GM10266 (cell line): ENCODE measurements around the gene OSGIN1.

Source experiments
- DNase-seq: peaks from one replicate; pipeline ENCODE4 v3.0.0; 2012; ENCODE audit errors: extremely low spot score
- TF ChIP-seq, protein P1 (sequence below): IDR thresholded peaks from 2 replicates; pipeline ENCODE4 v1.5.1; 2012; ENCODE audit warnings: mild to moderate bottlenecking, low read depth; ENCODE audit not compliant: control insufficient read depth, insufficient read depth; ENCODE audit errors: missing control alignments

OSGIN1 gene

DNA sequence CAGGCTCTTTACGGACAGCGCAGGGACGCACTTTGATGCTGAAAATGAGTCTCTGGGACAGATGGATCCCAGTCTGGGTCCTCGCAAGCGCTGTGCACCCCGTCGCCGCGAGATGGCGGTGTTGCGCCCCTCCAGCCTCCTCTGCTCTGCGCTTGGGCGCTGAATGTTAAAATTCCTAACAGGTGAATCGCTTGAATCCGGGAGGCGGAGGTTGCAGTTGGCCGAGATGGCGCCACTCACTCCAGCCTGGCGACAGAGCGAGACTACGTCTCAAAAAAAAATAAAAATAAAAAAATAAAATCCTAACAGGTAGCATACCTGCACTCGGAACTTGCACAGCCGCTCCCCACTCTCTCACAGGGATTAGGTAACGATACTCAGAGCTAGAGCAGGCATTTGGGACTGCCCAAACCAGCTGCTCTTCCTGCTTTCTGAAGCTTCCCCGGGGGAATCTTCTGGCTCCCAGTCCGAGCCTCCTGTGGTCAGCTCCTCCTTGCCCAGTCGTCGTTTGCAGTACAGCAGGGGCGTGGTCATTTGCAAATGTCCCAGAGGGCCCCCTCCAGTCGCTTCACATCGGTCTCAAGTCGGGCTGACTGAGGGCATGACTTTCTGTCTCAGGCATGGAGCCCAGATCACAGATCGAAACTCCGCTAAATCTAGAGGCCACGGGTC lies 26.2 kb upstream of the OSGIN1 start:
- DNase-seq, result peak; percentile 85

DNA sequence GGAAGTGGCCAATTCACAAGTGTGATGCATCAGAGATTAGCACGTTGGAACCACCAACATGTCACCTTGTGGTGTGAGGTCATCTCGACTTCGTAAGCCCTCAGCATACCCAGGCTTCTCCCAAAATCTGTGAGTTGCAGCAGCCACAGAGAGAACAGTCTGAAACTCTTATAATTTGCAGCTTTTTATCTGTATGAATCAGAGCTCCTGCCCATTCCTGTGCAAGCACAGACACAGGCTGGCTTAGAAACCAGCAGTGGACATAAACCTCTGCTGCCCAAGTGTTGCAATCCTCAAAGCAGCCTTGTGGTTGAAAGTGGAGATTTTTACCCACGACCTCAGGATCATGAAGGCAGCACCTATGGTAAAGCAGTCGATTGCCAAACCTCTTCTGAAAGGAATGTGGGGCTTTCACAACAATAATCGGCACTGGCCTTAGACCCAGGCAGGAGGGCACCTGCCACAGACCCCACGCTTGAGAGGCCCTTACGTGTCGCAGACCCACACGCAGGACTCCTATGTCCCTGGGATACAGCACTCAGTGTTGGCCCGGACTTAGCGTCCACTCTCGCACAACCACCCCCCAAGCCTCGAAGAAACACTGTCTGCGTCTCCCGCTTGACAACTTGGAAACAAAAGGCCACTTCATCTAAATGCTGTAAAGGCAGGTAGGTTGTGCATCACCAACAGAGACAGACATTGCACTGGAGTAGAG lies 24.5 kb upstream of the OSGIN1 start:
- DNase-seq, result no peak
- TF ChIP-seq, protein P1, sequence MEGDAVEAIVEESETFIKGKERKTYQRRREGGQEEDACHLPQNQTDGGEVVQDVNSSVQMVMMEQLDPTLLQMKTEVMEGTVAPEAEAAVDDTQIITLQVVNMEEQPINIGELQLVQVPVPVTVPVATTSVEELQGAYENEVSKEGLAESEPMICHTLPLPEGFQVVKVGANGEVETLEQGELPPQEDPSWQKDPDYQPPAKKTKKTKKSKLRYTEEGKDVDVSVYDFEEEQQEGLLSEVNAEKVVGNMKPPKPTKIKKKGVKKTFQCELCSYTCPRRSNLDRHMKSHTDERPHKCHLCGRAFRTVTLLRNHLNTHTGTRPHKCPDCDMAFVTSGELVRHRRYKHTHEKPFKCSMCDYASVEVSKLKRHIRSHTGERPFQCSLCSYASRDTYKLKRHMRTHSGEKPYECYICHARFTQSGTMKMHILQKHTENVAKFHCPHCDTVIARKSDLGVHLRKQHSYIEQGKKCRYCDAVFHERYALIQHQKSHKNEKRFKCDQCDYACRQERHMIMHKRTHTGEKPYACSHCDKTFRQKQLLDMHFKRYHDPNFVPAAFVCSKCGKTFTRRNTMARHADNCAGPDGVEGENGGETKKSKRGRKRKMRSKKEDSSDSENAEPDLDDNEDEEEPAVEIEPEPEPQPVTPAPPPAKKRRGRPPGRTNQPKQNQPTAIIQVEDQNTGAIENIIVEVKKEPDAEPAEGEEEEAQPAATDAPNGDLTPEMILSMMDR, result no peak

More for the DNA sequence above, 26.2 kb upstream of the OSGIN1 start:
- TF ChIP-seq, protein P1, result peak; percentile 91

DNA sequence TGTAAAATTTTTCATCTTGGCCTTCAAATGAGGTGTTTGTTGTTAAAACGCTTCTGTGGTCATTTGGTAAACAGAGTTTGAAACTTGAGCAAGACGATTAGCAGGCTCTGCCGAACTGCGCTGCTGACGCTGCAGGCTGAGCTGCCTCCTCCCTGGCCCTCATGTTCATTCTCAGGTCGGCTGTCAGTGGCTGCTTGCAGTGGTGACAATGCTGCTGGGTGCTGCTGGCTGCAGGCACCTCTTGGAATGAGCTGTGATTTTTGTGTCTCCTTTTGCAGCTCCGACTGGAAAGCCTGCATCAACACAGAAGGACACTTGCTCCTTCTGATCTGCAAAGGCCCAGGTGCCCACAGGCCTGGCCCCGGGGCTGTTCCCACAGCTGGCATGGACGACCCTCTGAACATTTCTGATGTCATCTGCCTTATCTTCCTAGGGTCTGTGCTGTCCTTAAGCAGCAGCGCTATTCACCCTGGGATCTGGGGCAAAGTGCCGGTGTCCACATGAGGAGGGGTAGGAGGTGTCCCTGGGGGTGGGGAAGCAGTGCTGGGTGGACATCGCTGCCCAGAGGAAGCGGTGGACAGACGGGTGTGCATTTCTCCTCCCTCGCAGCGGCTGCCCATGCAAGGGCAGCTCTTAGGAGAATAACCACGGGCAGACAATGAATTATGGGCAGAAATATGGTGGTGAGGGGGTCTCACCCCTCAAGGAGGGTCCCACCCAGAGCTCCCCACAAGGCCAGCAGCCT lies 23.1 kb upstream of the OSGIN1 start:
- TF ChIP-seq, protein P1, result no peak
- DNase-seq, result no peak

DNA sequence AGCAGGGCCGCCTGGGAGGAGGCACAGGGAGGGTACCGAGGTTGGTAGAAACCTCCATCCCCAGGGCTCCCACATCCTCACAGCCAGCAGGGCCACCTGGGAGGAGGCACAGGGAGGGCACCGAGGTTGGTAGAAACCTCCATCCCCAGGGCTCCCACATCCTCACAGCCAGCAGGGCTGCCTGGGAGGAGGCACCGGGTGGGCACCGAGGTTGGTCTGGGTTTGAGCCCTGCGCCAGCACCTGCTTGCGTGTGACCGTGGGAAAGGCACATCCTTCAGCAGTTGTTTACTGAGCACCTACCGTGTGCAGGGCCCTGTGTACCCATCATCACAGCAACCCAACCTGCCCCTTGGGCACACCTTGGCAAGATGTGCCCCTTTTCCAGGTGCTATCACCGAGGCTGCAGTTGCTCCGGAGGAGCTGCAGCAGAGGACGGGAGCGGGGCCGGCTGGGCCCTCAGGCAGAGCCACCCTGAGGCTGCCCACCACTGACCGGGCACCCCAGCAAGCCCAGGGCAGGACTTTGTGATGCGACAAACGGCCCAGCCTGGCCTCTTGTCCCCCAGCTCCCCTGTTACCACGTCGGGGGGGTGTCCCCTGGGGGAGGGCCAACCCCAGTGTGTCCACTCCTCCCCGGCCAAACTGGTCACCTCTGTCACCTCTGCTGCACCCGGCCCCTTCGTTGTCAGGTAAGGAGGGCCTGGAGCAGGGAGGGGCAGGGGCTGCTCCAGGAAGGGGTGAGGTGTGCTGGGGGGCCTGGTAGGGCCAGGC lies 22.1 kb upstream of the OSGIN1 start:
- no peak for DNase-seq
- TF ChIP-seq, protein P1, result no peak

DNA sequence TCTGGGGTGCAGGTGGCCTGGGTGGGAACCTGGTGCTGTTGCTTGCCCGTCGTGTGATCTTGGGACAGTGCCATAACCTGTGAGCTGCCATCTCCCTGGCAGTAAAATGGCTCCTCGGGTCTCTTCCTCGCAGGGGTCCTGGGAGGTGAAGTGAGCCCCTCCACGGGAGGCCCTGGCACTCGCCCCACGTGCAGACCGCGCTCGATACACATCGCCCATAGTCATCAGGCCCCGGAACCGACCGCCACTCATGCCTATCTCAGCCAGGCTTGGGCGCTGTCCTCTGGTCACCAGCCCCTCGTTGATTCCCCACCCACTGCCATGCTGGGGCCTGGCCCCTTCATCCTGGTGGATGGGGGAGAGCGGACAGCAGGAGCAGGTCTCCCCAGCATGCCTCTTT lies 21.5 kb upstream of the OSGIN1 start:
- TF ChIP-seq, protein P1, result no peak
- no peak for DNase-seq

DNA sequence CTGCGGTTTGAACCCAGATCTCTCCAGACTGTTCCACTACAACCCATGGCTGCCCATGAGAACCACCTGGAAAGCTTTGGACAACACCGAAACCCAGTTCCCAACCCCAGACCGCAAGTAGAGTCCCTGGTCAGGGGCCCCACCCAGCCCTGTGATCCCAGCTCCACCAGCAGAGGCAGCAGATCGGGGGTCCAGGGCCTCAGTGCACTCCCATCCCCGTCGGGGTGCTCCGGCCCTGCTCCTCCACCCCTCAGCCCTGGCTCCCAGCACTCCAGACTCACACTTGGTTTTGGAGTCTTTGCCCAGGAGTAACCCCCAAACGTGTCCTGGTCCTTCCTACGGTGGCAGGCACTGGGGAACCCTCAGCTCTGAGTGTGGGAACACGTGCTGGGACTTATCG lies 20.7 kb upstream of the OSGIN1 start:
- no peak for DNase-seq
- TF ChIP-seq, protein P1, result no peak
